Progenitor cell of endocrine pancreas (in vitro differentiated cells): Measurements from ENCODE around the gene TM9SF4. TPM values are rescaled to one million over a fixed set of nuclear protein-coding genes. Genes with fewer than 3 reads are reported as not detected.

Source experiments
- DNase-seq: peaks from one replicate; pipeline ENCODE4 v3.0.0; 2021; ENCODE audit warnings: low spot score; ENCODE audit not compliant: unreplicated experiment
- H3K27ac Mint-ChIP-seq: 2 replicates; pipeline ENCODE4 v1.8.0; 2021; ENCODE audit warnings: mild to moderate bottlenecking, moderate library complexity, mixed read lengths
- H3K27me3 Mint-ChIP-seq: 2 replicates; pipeline ENCODE4 v1.8.0; 2021; ENCODE audit warnings: mixed read lengths
- H3K36me3 Mint-ChIP-seq: 2 replicates; pipeline ENCODE4 v1.8.0; 2022; ENCODE audit warnings: mixed read lengths; ENCODE audit not compliant: insufficient read depth
- H3K4me1 Mint-ChIP-seq: 2 replicates; pipeline ENCODE4 v1.8.0; 2021; ENCODE audit warnings: low read depth, mixed read lengths
- H3K4me3 Mint-ChIP-seq: 2 replicates; pipeline ENCODE4 v1.8.0; 2021; ENCODE audit warnings: low read depth, mild to moderate bottlenecking, moderate library complexity, mixed read lengths
- H3K9me3 Mint-ChIP-seq: 2 replicates; pipeline ENCODE4 v1.8.0; 2021; ENCODE audit warnings: low read depth, mixed read lengths
- CTCF ChIP-seq: fragments of 200-600 bp; sonication (generic); IDR thresholded peaks from one replicate; pipeline ENCODE4 v1.5.0; 2021; ENCODE audit warnings: antibody characterized with exemption, mild to moderate bottlenecking; ENCODE audit not compliant: unreplicated experiment
- long read RNA-seq: library from polyadenylated mRNA; unstranded; transcript quantifications from one replicate; pipeline ENCODE4 v2.0.0, GENCODE V29; 2020
- total RNA-seq: library from RNA; stranded (reverse); gene quantifications from 2 replicates; pipeline ENCODE4 v1.2.1, GENCODE V29; 2021

The TM9SF4 gene
- total RNA-seq: 88.7 and 92.9 TPM in 2 replicates
- long read RNA-seq, full-length matches to known transcripts: 122 of 196 reads
- long read RNA-seq, partial matches to known transcripts: 27 of 196 reads
- long read RNA-seq, other reads (novel, unspliced or antisense): 47 of 196 reads

GRCh38 chr20:32109392-32110172 is at the start of gene TM9SF4:
TM9SF4 (plus strand) TSS chr20:32109714; CDS start chr20:32109741, 27 bp downstream.
- DNase-seq: peak; percentile 87
- peak within 1 kb of the TSS; percentile 94 for H3K4me3 Mint-ChIP-seq
- H3K36me3 Mint-ChIP-seq: peaks cover 2% of the 10 kb centered on the region
- TF ChIP-seq CTCF: no peak
- H3K27ac Mint-ChIP-seq: peak within 1 kb of the TSS; percentile 100
- no peaks in the 10 kb centered on the region for H3K9me3 Mint-ChIP-seq
- peaks cover 12% of the 10 kb centered on the region for H3K4me1 Mint-ChIP-seq
- H3K27me3 Mint-ChIP-seq: peaks cover 13% of the 10 kb centered on the region

GRCh38 chr20:32062776-32063170 is 46.7 kb upstream of the TM9SF4 start:
- Mint-ChIP-seq H3K4me1 (no peaks in the 10 kb centered on the region), H3K27me3 (peaks cover 50% of the 10 kb centered on the region), H3K9me3 (no peaks in the 10 kb centered on the region), H3K27ac (no peak overlapping the region), H3K36me3 (no peaks in the 10 kb centered on the region), H3K4me3 (no peak overlapping the region)
- DNase-seq: no peak
- TF ChIP-seq CTCF: no peak

DNA sequence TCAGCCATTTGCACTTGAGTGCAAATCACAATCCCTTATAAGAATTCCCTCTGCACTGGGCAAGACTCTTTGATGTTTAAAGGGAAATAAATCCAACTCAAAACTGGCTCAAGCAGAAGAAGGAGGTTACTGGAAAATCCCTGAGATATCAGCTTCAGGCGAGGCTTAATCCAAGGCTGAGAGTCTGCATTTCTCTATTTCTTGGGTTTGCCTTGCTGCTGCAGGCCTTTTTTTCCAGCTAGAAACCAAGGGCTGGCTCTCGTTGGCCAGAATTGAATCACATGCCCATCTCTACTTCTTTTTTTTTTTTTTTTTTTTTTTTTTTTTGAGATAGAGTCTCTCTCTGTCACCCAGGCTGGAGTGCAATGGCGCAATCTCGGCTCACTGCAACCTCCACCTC is 45.8 kb upstream of the TM9SF4 start:
- no peaks in the 10 kb centered on the region for H3K9me3 Mint-ChIP-seq
- H3K36me3 Mint-ChIP-seq: no peaks in the 10 kb centered on the region
- no peak for DNase-seq
- TF ChIP-seq CTCF: no peak
- H3K27ac Mint-ChIP-seq: no peak overlapping the region
- no peaks in the 10 kb centered on the region for H3K4me1 Mint-ChIP-seq
- peaks cover 40% of the 10 kb centered on the region for H3K27me3 Mint-ChIP-seq
- H3K4me3 Mint-ChIP-seq: no peak overlapping the region

DNA sequence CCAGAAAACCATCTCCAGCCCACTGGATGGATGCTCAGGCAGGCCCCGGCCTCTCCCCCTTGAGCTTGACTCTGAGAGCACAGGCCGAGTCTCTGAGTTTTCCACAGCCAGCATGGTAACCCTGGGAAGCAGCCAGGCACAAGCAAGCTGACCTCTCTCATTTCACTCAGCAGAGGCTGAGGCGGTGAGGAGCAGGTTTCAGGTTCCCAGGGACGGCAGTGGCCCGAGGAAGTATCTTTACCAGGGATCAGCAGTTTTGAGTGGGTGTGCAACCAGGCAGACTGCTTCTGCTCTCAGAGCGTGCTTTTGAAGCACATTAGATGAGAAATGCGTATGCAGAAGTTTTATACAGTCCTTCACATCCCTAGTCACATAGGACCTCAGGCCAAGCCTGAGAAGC is 44.8 kb upstream of the TM9SF4 start:
- no peak for DNase-seq
- Mint-ChIP-seq H3K9me3 (no peaks in the 10 kb centered on the region), H3K4me1 (no peaks in the 10 kb centered on the region), H3K4me3 (no peak overlapping the region), H3K27me3 (peaks cover 31% of the 10 kb centered on the region), H3K27ac (no peak overlapping the region), H3K36me3 (no peaks in the 10 kb centered on the region)
- no peak for TF ChIP-seq CTCF

DNA sequence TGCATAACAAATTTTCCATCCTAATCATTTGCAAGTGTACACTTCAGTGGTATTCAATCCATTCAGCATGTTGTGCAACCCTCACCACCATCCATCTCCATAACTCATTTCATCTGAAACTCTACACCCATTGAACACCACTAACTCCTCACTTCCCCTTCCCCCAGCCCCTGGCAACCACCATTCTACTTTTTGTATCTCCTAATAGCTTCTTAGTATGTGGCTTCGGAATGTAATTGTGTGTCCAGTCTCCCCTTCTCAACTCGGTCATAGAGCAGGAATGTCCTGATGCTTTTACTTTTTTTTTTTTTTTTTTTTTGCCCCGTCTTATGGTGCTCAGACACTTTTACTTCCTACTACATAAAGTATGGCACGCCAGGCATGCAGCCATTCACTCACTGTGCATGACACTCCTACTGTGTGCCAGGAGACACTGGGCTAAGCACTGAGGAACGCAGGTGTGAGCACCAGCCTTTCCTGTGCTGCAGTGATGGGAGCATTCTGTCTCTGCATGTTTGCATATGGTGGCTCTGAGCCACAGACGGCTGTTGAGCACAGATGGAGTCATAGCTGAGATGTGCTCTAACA is 42.2 kb upstream of the TM9SF4 start:
- no peak for DNase-seq
- Mint-ChIP-seq H3K36me3 (no peaks in the 10 kb centered on the region), H3K27ac (no peak overlapping the region), H3K9me3 (no peaks in the 10 kb centered on the region), H3K27me3 (peaks cover 25% of the 10 kb centered on the region), H3K4me1 (no peaks in the 10 kb centered on the region), H3K4me3 (no peak overlapping the region)
- no peak for TF ChIP-seq CTCF
